Posterior cingulate gyrus (tissue), 11 donors: Measurements from ENCODE around the gene LMO4.

Experiments
- DNase-seq, 10 donors: peaks; one replicate each; pipeline versions ENCODE4 v3.0.0 to v3.0.0-alpha.2; 2020 to 2021; ENCODE audit warnings: mixed read lengths in 3 of 10
- intact Hi-C: fragments of 100-400 bp; cut with DNase I; formaldehyde crosslinking; loops from one replicate; pipeline ENCODE4 v1.15.1; 2023

LMO4 gene

DNA sequence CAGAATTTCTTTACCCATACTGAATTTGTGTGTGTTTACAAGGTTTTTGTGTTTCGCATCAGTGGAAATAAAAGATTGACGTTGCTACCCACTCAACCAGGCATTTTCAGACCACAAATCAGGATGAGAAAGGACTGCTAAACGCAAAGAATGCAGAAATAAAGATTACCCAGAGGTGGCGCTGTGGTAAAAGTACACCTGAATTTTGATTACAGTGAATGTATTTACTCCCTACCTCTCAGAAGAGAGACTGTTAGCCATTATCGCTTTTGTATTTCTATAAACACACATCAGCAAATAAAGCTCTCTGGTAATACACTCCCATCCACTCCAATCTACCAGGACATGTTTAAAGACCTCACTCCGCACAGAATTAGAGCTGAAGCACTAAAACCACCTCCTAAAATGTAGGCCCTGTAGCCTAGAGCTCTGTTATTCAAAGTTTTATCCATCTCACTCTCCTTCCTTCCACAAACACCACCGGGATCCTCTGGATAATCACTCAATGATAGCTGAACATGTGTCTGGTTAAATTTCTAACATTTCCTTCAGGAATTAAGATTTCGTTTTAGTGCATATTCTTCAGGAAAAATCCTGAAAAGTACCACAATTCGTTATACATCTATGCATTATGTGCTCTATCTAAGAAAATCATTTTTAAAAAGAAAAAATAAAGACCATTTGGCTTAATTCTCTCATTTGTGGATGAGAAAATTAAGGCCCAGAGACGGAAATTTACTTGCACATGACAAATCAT, 2.5 kb upstream of the LMO4 start:
- intact Hi-C loops = loop anchor here (2.0 kb wide), 1 partner anchor 627 kb away; no protein-coding TSS in a partner anchor
- DNase-seq = peak in 2 of 10 donors; percentile 49 to 54

DNA sequence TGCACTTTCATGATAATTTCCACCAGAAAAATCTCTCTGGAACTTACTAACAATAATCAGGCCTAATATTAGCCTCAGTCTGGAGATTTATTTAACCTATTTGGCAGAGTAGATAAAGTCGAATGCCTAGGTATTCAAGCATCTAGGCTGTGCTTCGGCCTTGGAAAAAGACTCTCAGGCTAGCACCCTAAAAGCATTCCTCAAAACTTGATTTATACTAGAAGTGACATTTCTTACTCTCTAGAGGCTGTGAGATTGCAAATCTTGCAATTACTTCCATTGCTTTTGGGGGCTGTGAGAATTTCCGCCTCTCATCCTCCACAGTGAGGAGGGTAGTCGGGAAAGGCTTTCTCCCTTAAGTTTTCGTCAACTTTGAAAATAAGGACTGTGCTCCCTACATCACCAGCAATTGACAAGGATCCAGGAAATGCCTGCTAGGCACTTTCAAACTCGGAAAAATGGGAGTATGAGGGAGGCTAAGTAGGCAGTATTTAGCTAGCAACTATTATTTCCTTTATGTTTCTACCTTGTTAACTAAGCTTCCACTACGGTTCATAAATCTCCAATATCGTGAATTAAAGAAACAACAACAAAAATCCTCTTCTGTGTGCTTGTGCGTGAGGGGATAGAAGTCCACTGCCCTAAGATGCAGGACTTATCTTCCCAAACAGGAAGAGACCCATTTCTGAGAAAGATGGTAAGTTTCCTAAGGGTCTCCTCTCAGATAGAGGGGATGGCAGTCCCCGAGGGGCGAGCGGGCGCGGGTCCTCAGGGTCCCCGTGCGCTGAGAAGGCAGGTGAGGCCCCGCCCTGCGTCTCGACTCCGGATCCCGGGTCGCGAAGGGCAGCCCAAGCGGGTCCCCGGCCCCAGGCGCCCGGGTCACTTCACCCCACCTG, 1.1 kb upstream of the LMO4 start:
- DNase-seq = no peak
- intact Hi-C loops = loop anchor here (2.0 kb wide), 2 partner anchors 195 to 625 kb away; no protein-coding TSS in a partner anchor

DNA sequence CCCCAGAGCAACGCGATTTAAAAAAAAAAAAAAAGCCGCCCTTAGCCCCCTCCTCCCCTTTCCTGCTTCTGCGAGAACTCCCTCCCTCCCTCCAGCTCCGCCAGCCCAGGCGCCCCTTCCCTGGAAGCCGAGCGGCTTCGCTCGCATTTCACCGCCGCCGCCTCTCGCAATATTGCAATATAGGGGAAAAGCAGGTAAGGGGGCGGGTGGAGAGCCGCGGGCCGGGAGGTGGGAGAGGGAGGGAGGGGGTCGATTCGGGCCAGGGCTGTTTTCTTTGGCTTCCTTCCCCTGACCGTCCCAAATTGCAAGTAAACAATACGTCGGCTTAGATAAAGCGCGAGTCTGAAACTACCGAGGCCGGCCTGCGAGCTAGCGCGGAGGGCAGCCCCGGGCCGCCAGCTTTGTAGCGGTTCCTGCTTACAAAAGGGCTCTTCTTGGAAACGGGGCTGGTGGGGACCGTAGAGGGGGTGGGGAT, 408 bp downstream of the LMO4 start:
- intact Hi-C loops = loop anchor here (2.0 kb wide), 1 partner anchor 196 kb away; no protein-coding TSS in a partner anchor
- DNase-seq = peak in 8 of 10 donors; percentile 12 to 88 (median 45)

DNA sequence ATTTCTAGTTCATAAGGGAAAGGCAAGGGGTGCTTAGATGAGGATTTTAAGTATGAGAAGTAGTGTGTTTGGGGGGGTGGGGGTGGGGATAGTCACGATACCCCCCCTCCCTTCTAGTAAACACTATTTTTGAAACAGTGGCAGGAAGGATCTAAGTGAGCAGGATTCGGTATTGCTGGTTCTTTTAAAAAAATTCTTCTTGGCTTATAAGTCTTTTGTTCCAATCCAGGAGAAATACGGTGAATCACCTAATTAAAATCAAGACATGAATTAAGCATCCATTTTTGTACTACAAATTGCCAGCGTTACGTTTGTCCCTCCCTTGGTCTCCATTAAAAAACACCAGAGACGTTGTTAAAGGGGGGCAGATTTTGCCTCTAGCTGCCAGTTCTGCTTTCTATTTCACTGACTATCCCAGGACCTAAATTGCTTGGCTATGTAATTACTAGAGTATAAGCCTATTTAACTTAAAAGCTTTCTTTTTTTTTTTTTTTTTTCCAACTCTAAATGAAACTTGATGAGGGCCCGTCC, 911 bp downstream of the LMO4 start:
- intact Hi-C loops = loop anchor here (2.0 kb wide), 1 partner anchor 197 kb away; no protein-coding TSS in a partner anchor
- DNase-seq = no peak

DNA sequence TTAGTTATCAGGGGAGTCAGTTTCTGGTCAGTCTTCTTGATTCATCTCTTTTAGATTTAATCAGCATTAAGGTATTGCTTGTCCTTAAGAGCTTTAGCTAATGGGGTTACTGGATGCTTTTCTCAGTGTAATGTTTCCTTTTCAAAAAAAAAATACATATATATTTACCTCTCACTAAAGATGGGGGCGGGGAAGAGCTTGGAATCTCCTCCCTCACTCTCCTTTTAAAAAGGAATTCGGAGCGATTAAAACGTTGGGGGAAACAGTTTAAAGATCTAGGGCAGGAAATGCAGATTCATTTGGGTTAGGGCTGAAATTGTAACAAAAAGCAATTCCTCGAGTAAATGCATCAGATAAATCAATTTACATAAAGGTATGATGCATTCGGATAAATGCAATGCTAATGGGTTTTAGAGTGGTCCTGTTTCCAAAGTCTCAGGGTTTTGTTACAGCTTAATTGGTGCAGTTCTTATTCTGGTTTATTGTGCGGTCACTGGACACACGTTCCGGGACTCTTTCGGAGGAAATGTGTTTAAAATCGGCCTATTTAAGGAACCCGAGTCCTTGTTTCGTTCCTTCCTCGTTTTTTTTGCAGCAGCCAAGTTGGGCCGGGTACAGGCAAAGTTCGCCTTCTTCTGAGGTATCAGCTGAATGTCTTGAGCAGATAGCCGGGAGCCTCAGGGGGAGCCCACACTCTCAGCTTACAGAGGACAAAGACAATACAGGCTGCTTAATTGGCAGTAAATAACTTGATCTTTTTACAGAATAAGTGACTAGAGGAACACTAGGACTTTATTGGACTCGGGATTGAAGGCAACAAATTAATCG, 1.6 kb downstream of the LMO4 start:
- intact Hi-C loops = no loop called here

DNA sequence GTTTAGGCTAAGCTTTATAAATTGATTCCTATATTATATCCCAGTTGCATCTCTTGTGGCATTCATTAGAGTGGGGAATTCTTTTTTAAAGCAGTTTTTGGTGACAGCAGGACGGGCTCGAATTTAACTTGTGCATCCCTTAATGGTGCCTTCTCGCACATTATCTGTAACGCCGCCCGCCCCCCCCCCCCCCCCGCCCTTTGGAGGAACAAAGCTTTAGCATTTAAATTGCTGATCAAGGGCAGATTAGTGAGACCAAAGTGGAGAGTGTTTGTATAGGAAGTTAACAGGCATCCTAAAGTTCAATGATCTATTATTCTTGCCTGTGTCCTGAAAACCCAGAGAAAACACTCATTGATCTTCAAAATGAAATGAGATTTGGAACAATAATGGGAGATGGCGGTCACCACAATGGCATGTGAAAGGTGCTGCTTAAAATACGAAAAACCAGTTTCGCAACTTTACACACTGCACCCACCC, 2.2 kb downstream of the LMO4 start:
- intact Hi-C loops = no loop called here
- no peak for DNase-seq

More for the DNA sequence above, 1.6 kb downstream of the LMO4 start:
- peak in 6 of 10 donors; percentile 14 to 85 (median 42) for DNase-seq

DNA sequence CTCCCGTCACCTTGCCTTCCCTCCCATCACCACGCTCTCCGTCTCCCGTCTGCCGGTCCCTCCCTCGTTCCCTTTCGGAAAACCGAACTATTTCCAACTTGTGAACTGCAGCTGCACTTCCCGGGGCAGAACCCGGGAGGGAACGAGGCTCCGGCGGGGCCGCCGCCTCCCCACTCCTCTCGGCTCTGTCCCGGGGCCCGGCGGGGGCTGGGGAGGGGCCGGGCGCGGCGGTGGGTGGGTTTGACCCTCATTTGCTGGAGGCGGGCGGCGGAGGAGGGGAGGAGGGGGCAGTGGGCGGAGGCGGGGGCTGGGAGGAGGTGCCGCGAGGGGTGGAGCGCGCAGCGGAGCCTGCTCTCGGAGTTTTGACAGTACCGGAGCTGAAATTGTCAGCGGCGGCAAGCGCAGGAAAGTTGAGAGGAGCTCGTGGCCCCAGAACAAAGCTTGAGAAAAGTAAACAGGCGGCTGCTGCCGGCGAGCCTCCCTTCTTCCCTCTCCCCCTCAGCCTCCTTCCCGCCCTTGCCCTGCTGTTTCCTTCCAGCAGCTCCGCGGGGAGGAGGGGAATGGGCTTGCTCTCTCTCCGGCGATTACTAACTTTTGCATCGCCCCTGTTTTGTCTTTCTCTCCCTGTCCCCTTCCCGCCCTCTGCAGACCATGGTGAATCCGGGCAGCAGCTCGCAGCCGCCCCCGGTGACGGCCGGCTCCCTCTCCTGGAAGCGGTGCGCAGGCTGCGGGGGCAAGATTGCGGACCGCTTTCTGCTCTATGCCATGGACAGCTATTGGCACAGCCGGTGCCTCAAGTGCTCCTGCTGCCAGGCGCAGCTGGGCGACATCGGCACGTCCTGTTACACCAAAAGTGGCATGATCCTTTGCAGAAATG, 2.9 kb downstream of the LMO4 start:
- intact Hi-C loops = no loop called here
- peak; percentile 50 to 92 (median 64) for DNase-seq

DNA sequence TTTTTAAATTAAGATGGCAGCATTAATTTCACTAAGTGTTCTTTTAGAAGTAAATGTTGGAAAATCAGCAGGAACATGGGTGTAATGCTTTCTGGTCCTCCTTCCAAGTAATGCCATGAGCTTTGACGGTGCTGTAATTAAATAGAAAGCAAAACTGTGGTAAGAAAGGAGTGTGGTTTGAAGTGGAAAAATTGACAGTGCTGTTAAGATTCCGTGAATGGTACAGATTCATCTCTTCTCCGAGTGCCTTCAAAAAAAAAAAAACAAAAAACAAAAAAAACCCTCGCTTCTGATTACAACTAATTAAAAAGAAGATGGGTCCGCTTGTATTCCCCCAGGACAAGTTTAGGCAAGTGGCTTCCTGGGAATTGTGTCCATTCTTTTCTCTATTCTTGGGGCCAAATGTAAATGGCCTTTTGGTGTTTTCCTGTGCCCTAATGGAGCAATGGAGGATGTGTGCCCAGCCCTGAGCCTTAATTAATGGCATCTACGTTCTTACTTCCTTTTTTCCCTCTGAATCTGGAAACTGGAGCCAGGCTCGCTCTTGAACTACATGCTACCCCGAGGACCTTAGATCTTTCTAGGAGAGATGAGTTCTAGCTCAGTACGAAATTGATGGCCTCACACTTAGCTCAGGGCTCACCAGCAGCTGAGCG, 5.1 kb downstream of the LMO4 start:
- DNase-seq = no peak
- intact Hi-C loops = no loop called here

DNA sequence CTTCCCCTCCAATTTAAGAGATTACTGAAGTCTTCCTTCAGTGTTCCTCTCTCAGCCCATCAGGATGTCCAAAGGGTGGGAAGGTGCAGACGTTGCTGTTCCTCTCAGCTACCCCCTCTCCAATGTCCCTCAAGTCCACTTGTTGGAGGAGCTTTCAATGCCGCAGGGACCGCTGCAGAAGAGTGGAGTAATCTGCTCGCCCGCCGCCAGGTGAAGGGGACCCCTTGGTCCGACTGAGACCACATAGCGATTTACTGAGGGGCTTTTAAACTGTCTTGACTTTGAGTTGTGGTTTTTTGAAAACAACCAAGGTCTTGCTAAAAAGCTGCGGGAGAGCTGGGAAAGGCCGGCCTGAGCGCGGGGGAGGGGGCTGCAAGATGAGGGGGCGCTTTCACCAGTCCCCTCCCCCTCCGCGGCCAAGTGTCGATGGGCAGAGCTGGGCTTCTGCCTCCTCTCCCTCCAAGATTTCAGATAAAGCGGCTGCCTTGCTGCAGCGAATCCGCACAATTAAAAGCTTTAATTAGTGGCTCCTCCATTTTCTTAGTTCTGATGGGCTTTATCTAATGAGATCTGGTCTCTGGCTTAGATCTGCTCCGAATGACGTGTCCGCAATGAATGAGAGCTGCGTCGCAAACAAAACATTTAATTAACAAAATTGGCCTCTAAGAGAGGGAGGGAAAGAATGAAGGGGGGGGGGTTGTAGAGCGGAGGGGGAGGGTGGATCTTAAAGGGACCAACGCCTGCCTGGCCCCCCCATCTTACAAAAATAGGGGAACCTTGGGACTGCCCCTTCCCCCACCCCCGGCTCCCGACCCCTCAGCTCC, 5.9 kb downstream of the LMO4 start:
- DNase-seq = peak in 3 of 10 donors; percentile 12 to 80 (median 75)
- intact Hi-C loops = loop anchor here (5.0 kb wide), 1 partner anchor 78 kb away; no protein-coding TSS in a partner anchor

DNA sequence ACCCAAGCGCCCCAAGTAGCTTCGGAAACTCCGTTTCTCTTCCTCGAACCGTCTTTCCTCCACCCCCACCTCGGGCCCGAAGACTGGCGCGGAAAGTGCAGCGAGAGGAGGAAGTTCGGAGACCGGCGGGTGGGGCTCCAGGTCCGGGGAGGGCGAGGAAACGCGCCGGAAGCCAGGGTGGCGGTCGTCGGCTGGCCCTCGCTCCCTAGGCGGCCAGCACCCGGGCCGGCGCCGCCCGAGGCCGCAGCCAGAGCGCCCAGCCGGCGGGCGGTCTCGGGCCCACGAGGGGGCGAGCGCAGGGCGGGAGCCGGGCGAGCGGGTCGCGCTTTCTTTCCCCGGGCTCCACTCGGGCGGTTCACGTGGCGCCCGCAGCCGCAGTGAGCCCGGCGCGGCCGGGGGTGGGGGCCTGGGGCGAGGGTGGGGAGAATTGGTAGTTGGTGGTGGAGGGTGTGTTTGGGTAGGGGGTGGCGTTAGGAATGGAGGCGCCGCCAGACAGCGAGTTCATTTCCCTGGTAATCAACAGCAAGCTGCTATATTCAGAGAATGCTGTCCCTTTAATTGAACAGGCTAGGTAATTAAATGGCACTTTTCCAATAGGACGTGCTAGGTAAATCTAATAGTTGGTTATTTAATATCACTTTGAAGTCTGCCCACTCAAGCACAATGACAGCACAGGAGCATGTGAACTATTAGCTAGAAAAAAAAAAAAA, 6.7 kb downstream of the LMO4 start:
- peak; percentile 25 to 92 (median 46) for DNase-seq
- intact Hi-C loops = loop anchor here (5.0 kb wide), 1 partner anchor 77 kb away; no protein-coding TSS in a partner anchor

DNA sequence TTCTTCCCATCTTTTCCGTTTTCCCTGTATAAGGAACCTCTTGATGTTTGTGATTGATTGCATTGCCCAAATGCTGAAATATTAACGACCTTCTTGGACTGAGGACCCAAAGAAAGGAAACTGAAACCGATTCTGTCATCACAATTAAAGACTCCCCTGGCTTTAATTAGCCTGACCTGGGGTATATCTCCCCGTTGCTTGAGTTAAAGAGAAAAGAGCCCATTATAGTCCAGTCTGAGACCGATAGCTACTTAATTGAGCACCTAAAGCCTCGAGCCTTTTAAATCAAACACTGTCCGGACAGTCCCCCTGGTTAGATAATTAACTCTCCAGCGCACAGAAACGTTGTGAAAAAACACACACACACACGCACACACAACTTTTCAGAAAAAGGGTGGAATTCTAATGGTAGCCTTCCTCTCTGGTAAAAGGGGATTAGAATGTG, 8.0 kb downstream of the LMO4 start:
- intact Hi-C loops = loop anchor here (5.0 kb wide), 1 partner anchor 76 kb away; no protein-coding TSS in a partner anchor

DNA sequence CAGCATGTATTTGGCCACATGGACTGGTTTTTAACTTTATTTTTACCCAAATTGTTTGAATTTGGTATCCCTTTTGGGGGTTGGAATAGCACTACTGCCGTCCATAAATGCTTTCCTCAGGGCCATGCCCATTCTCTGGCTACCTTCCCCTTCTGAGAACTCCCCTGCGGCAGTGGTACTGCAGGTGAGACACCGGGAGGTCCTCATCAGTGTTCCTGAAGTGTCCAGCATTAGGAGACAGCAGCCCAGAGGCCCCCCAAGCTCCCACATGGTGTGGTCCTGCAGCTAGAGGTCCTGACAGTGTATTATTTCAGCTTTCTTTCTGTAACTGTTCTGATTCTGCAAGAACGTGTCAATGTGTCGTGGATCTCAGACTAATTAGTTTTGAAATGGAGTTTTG, 8.9 kb downstream of the LMO4 start:
- peak in 1 of 10 donors; percentile 56 for DNase-seq
- intact Hi-C loops = loop anchor here (5.0 kb wide), 1 partner anchor 75 kb away; no protein-coding TSS in a partner anchor

More for the DNA sequence above, 8.0 kb downstream of the LMO4 start:
- no peak for DNase-seq

DNA sequence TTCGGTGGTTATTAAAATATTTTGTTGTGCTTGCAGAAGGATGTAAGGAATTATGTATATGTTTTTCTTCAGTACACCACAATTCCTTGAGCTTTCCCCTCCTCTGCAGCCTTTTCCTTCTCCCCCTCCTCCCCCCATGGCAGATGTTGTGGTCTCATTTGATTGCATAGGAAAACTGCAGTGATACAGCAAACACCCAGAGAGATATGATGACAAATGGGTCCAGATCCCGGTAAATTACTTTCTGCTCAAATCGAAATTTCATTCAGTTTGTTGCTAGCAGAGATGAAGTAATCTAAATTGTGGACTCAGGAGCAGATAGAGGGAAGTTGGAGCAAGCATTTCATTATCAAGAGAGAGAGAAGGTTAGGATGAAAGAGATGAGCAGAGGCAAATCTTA, 9.9 kb downstream of the LMO4 start:
- DNase-seq = no peak
- intact Hi-C loops = loop anchor here (5.0 kb wide), 1 partner anchor 74 kb away; no protein-coding TSS in a partner anchor

DNA sequence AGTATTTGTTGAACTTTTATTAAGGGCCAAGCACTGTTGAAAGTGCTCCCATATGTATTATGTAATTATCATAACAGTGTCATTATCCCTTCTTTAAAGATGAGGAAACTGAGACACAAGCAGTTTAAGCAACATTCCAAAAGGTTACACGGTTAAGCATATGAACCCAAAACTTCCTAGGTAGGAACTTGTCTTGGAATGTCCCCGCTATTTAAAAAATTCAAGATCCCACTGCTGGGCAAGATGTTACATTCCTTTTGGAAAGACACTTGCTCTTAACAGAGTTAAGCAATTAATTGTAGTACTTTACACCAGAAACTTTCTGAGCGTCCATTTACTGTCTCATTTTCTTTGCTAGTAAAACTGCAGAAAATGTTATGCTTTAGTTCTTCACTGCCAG, 15.6 kb downstream of the LMO4 start:
- DNase-seq = no peak
- intact Hi-C loops = no loop called here

DNA sequence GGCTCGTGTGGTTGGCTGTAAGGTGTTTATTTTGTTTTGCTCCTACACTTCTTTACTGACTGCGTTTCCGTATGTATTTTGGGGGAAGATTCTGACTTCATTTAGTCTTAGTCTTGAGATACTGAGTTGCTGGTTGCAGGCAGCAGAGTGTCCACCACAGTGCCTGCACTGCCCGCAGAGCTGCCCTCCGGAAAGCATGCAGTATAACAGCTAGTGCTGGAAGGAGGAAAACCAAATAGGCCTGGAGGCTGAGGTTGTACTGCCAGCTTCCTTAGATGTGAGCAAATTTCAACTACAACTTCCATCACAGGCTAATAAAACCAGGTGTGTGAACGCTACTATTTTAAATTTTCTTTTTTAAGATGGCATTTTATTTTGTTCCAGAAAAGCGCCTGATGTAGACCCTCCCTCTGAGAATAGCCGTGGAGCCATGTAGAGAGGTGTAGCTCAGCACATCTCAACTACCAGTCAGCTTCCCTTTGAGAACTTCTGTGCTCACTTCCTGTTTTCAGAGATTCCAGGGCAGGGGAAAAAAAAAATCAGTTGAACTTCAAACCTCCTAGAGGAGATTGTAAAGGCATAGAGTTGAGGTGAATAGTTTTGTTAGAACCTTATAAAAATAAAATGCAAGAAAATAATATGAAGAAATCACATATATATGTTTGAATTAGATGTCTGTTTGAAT, 17.6 kb downstream of the LMO4 start:
- peak in 1 of 10 donors; percentile 61 for DNase-seq
- intact Hi-C loops = no loop called here
